MM.1S (cell line): Measurements from ENCODE around the gene GJB2.

Experiments used
- DNase-seq: peaks from one replicate; pipeline ENCODE4 v3.0.0-alpha.2; 2015
- H2AFZ ChIP-seq: fragments of 300-600 bp; sonication (generic); 2 replicates; pipeline ENCODE4 v1.6.0; 2016; ENCODE audit warnings: antibody characterized with exemption, low read length
- H3F3A ChIP-seq: fragments of 300-600 bp; sonication (generic); 2 replicates; pipeline ENCODE4 v1.6.1; 2016; ENCODE audit warnings: mild to moderate bottlenecking, antibody characterized with exemption, low read length, moderate library complexity, mixed read lengths; ENCODE audit not compliant: insufficient read depth
- H3K27ac ChIP-seq: fragments of 300-600 bp; sonication (generic); 2 replicates; pipeline ENCODE4 v1.5.1; 2016; ENCODE audit warnings: mild to moderate bottlenecking, low read length
- H3K27me3 ChIP-seq: fragments of 300-600 bp; sonication (generic); replicated peaks from 2 replicates; pipeline ENCODE4 v1.6.0; 2016; ENCODE audit warnings: low read length; ENCODE audit not compliant: insufficient read depth
- H3K36me3 ChIP-seq: fragments of 300-600 bp; sonication (generic); replicated peaks from 2 replicates; pipeline ENCODE4 v1.6.1; 2016; ENCODE audit warnings: mild to moderate bottlenecking, low read length, mixed read lengths; ENCODE audit not compliant: insufficient read depth
- H3K4me1 ChIP-seq: fragments of 300-600 bp; sonication (generic); 2 replicates; pipeline ENCODE4 v1.6.1; 2016; ENCODE audit warnings: low read length, mixed read lengths
- H3K4me2 ChIP-seq: fragments of 300-600 bp; sonication (generic); 2 replicates; pipeline ENCODE4 v1.6.0; 2016; ENCODE audit warnings: low read depth, low read length
- H3K4me3 ChIP-seq: fragments of 300-600 bp; sonication (generic); 2 replicates; pipeline ENCODE4 v1.5.1; 2016; ENCODE audit warnings: low read length, mixed read lengths
- H3K79me2 ChIP-seq: fragments of 300-600 bp; sonication (generic); 2 replicates; pipeline ENCODE4 v1.6.1; 2016; ENCODE audit warnings: mixed run types, low read length, mixed read lengths
- H3K9ac ChIP-seq: fragments of 300-600 bp; sonication (generic); 2 replicates; pipeline ENCODE4 v1.6.1; 2016; ENCODE audit warnings: low read length, mixed read lengths
- H3K9me2 ChIP-seq: fragments of 300-600 bp; sonication (generic); replicated peaks from 2 replicates; pipeline ENCODE4 v1.6.1; 2016; ENCODE audit warnings: mild to moderate bottlenecking, low read length, mixed read lengths; ENCODE audit not compliant: insufficient read depth
- H3K9me3 ChIP-seq: fragments of 300-600 bp; sonication (generic); replicated peaks from 2 replicates; pipeline ENCODE4 v1.6.1; 2016; ENCODE audit warnings: mild to moderate bottlenecking, low read length, mixed read lengths; ENCODE audit not compliant: insufficient read depth
- H4K20me1 ChIP-seq: fragments of 300-600 bp; sonication (generic); 2 replicates; pipeline ENCODE4 v1.6.1; 2016; ENCODE audit warnings: mild to moderate bottlenecking, low read length, moderate library complexity, mixed read lengths; ENCODE audit not compliant: insufficient read depth
- EZH2 ChIP-seq: fragments of 300-600 bp; sonication (generic); optimal IDR thresholded peaks from 2 replicates; pipeline ENCODE3; 2017; ENCODE audit warnings: low read depth, mild to moderate bottlenecking, antibody characterized with exemption, low read length, mixed read lengths
- EZH2phosphoT487 ChIP-seq: fragments of 300-600 bp; sonication (generic); IDR thresholded peaks from 2 replicates; pipeline ENCODE4 v1.6.1; 2018; ENCODE audit warnings: antibody characterized with exemption, low read length
- TF ChIP-seq, protein P1 (sequence below): fragments of 300-600 bp; sonication (generic); IDR thresholded peaks from 2 replicates; pipeline ENCODE4 v1.5.1; 2016; ENCODE audit warnings: antibody characterized with exemption, low read length, mixed read lengths

GJB2 gene

DNA sequence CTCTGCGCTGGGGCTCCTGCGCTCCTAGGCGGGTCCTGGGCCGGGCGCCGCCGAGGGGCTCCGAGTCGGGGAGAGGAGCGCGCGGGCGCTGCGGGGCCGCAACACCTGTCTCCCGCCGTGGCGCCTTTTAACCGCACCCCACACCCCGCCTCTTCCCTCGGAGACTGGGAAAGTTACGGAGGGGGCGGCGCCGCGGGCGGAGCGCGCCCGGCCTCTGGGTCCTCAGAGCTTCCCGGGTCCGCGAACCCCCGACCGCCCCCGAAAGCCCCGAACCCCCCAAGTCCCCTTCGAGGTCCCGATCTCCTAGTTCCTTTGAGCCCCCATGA lies at the start of gene GJB2:
GJB2 (minus strand) TSS at position 103 of the 326 bp plus-strand sequence. CDS start 3,357 bp downstream, outside the sequence.
- H4K20me1 ChIP-seq = no peaks in the 10 kb centered on the region
- peaks cover 24% of the 10 kb centered on the region for H3K79me2 ChIP-seq
- peak within 1 kb of the TSS; percentile 64 for H3K4me3 ChIP-seq
- no peaks in the 10 kb centered on the region for H3F3A ChIP-seq
- no peaks in the 10 kb centered on the region for H3K36me3 ChIP-seq
- TF ChIP-seq EZH2phosphoT487 (no peak), EZH2 (no peak)
- no peaks in the 10 kb centered on the region; the same call in 1 of the 2 replicates for H3K27me3 ChIP-seq
- H3K27ac ChIP-seq = peak within 1 kb of the TSS; percentile 66; the same call in 1 of the 2 replicates
- no peaks in the 10 kb centered on the region for H3K9me3 ChIP-seq
- peak within 1 kb of the TSS; percentile 72 for H3K9ac ChIP-seq
- 0 out of 2 replicates have a peak, but pooled peaks cover 5% of the 10 kb centered on the region for H3K4me1 ChIP-seq
- H3K9me2 ChIP-seq = no peaks in the 10 kb centered on the region
- peak within 1 kb of the TSS; percentile 72 for H2AFZ ChIP-seq
- DNase-seq = peak; percentile 29
- peak within 1 kb of the TSS; percentile 85 for H3K4me2 ChIP-seq

DNA sequence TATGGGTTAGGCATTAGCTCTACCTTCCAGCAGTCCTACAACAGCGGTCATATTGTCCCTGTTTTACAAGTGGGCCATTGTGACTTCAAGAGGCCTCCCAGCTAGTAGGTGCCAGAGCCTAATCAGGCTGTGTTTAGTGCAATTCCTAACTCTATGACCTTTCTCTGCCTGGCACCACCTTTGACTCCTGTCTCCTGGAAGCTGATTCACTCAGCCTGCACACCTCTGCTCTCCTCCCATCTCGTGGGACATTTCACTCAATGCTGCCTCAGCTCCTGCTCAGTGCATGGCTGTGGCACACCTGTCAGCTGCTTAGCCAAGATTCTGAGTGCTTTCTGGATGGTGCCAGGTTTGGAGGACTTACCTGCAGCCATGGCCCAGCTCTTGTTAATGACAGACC lies 48.9 kb upstream of the GJB2 start:
- H3F3A ChIP-seq = no peaks in the 10 kb centered on the region
- H3K9me2 ChIP-seq = no peaks in the 10 kb centered on the region
- no peaks in the 10 kb centered on the region for H3K79me2 ChIP-seq
- H2AFZ ChIP-seq = no peak overlapping the region
- no peaks in the 10 kb centered on the region for H4K20me1 ChIP-seq
- no peak overlapping the region for H3K4me3 ChIP-seq
- H3K27me3 ChIP-seq = no peaks in the 10 kb centered on the region
- H3K4me1 ChIP-seq = no peaks in the 10 kb centered on the region
- no peaks in the 10 kb centered on the region for H3K9me3 ChIP-seq
- no peak overlapping the region for H3K27ac ChIP-seq
- no peak overlapping the region for H3K9ac ChIP-seq
- TF ChIP-seq EZH2phosphoT487 (no peak), EZH2 (no peak)
- TF ChIP-seq, protein P1, sequence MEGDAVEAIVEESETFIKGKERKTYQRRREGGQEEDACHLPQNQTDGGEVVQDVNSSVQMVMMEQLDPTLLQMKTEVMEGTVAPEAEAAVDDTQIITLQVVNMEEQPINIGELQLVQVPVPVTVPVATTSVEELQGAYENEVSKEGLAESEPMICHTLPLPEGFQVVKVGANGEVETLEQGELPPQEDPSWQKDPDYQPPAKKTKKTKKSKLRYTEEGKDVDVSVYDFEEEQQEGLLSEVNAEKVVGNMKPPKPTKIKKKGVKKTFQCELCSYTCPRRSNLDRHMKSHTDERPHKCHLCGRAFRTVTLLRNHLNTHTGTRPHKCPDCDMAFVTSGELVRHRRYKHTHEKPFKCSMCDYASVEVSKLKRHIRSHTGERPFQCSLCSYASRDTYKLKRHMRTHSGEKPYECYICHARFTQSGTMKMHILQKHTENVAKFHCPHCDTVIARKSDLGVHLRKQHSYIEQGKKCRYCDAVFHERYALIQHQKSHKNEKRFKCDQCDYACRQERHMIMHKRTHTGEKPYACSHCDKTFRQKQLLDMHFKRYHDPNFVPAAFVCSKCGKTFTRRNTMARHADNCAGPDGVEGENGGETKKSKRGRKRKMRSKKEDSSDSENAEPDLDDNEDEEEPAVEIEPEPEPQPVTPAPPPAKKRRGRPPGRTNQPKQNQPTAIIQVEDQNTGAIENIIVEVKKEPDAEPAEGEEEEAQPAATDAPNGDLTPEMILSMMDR = no peak
- no peaks in the 10 kb centered on the region for H3K36me3 ChIP-seq
- no peak overlapping the region for H3K4me2 ChIP-seq
- DNase-seq = no peak

DNA sequence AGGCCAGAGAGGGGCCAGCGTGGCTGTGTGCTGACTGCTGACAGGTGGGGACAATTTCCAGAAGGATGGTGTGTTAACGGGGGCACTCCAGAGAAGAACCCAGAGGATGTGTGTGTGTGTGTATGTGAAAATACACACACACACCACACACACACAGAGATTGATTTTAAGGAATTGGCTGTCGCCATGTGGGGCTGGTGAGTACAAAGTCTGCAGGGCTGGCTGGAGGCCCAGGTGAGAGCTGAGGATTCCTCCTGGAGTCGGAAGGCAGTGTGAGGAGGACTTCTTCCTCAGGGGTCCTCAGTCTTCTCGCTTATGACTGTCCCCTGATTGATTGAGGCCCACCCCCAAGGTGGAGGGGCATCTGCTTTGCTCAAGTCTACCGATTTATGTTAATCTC lies 47.0 kb upstream of the GJB2 start:
- Histone ChIP-seq H2AFZ (no peak overlapping the region), H3F3A (no peaks in the 10 kb centered on the region), H3K4me1 (no peaks in the 10 kb centered on the region), H3K9ac (no peak overlapping the region), H3K4me3 (no peak overlapping the region), H4K20me1 (no peaks in the 10 kb centered on the region), H3K27ac (no peak overlapping the region), H3K4me2 (no peak overlapping the region), H3K9me2 (no peaks in the 10 kb centered on the region), H3K36me3 (no peaks in the 10 kb centered on the region), H3K79me2 (no peaks in the 10 kb centered on the region), H3K9me3 (no peaks in the 10 kb centered on the region), H3K27me3 (no peaks in the 10 kb centered on the region)
- no peak for DNase-seq
- TF ChIP-seq EZH2 = no peak
- TF ChIP-seq, protein P1 = no peak
- TF ChIP-seq EZH2phosphoT487 = no peak

DNA sequence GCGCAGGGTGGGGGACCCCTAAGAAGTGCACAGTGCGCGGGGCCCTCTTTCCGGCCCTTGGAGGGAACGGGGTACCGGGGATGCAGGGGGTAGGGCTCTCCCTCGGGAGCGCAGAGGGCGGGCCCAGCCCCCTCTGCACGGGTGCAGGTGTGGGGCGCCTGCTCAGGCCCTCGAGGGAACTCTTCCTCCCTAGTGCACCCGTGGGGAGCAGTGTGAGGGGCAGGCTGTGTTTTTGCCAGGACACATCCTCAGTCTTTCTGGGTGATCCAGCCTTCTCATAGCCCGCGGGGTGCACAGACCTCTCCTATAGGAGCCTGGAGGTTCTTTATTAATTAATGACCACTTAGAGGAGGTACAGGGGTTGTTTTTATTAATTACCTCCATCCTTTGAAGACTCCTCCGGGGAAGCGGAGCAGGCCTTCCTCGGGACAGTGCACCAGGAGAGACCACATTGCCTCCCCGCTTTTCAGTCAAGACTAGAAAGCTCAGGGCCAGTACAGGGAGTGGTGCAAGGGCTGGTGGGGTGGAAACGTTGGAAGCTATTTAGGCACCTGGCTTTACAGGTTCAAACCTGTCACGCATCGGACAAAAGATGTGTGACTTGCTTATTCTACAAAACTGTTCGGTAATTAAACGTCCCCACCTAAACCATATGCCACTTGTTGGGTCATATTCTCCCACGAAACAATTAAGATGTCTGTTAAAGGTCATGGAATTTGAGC lies 40.0 kb upstream of the GJB2 start:
- no peaks in the 10 kb centered on the region for H3K9me2 ChIP-seq
- no peaks in the 10 kb centered on the region for H3K36me3 ChIP-seq
- H3K4me2 ChIP-seq = no peak overlapping the region
- TF ChIP-seq EZH2phosphoT487 = no peak
- no peak for TF ChIP-seq EZH2
- TF ChIP-seq, protein P1 = no peak
- no peak overlapping the region for H3K27ac ChIP-seq
- no peaks in the 10 kb centered on the region for H3F3A ChIP-seq
- no peaks in the 10 kb centered on the region for H3K27me3 ChIP-seq
- H3K9me3 ChIP-seq = no peaks in the 10 kb centered on the region
- no peaks in the 10 kb centered on the region for H3K79me2 ChIP-seq
- H3K4me1 ChIP-seq = no peaks in the 10 kb centered on the region
- H2AFZ ChIP-seq = no peak overlapping the region
- no peak overlapping the region for H3K9ac ChIP-seq
- no peaks in the 10 kb centered on the region for H4K20me1 ChIP-seq
- H3K4me3 ChIP-seq = no peak overlapping the region
- no peak for DNase-seq
